ENCODE results near the gene WDR5.

GRCh38 chr9:134165357-134166315, 29.8 kb downstream of the WDR5 start:
- TF ChIP-seq CTCF (IDR thresholded peaks at IDR 0.05) (no peak), POLR2A (IDR thresholded peaks at IDR 0.05) (no peak)

All from testis (tissue), 2 donors.